ENCODE results near the gene DHRS2. TPM values are rescaled to one million over a fixed set of nuclear protein-coding genes. Genes with fewer than 3 reads are reported as not detected.
A peak's percentile ranks its signal among the peaks of the same experiment; 100 is the strongest.

Gene DHRS2
- total and polyA plus RNA-seq, 2 of the 13 experiments (the other 11 are each of a cell fraction or from before 2014, with no cell fraction given): 1,621 to 3,021 TPM

DNA sequence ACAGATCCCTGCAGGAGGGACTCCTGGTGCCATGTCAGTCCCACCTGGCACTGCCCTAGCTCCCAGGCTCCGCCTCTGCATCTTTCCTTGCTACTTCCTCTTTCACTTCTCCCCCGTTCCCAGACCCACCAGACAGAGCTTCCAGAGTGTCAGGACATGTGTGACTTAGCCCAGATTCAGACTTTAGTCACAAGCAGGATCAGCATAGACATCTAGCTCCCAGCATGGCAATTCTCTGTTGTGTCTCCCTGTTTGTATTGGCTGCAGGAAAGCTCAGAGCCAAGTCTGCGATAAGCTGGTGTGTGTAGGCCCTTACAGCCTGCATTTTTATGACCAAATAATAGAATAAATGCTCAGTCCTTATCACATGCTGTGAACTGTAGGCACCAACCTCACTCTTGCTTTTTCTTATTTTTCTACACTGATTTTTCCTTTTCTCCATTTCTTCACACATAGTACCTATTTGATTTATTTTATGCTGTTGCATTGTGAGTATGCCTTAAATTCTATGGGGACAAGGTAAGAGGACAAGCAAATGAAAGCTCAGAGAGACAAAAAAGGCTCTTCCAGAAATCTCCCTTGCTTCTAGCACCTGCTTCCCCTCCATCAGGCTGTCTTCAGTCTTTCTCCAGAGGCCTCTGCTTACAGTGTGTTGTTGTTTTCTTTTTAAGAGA lies 5.9 kb downstream of the DHRS2 start (continued):
- TF ChIP-seq, protein P1, sequence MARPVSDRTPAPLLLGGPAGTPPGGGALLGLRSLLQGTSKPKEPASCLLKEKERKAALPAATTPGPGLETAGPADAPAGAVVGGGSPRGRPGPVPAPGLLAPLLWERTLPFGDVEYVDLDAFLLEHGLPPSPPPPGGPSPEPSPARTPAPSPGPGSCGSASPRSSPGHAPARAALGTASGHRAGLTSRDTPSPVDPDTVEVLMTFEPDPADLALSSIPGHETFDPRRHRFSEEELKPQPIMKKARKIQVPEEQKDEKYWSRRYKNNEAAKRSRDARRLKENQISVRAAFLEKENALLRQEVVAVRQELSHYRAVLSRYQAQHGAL (CRISPR knock-in tag; IDR thresholded peaks at IDR 0.05; ENCODE audit: not compliant biosample characterization): no peak
- TF ChIP-seq, protein P2, sequence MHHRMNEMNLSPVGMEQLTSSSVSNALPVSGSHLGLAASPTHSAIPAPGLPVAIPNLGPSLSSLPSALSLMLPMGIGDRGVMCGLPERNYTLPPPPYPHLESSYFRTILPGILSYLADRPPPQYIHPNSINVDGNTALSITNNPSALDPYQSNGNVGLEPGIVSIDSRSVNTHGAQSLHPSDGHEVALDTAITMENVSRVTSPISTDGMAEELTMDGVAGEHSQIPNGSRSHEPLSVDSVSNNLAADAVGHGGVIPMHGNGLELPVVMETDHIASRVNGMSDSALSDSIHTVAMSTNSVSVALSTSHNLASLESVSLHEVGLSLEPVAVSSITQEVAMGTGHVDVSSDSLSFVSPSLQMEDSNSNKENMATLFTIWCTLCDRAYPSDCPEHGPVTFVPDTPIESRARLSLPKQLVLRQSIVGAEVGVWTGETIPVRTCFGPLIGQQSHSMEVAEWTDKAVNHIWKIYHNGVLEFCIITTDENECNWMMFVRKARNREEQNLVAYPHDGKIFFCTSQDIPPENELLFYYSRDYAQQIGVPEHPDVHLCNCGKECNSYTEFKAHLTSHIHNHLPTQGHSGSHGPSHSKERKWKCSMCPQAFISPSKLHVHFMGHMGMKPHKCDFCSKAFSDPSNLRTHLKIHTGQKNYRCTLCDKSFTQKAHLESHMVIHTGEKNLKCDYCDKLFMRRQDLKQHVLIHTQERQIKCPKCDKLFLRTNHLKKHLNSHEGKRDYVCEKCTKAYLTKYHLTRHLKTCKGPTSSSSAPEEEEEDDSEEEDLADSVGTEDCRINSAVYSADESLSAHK (CRISPR knock-in tag; IDR thresholded peaks at IDR 0.05; ENCODE audit: borderline replicate concordance): no peak
- TF ChIP-seq ZNF326 (CRISPR knock-in tag; IDR thresholded peaks at IDR 0.05; ENCODE audit: borderline replicate concordance): no peak; the same call in 1 of the 2 replicates
- TF ChIP-seq ZBTB7A (CRISPR knock-in tag; IDR thresholded peaks at IDR 0.05): no peak
- TF ChIP-seq GLI4 (CRISPR knock-in tag; IDR thresholded peaks at IDR 0.05; ENCODE audit: borderline replicate concordance): no peak
- TF ChIP-seq FOXP1 (IDR thresholded peaks at IDR 0.05): no peak
- no peak; the same call in 1 of the 2 replicates for TF ChIP-seq FOXP1 (CRISPR knock-in tag; IDR thresholded peaks at IDR 0.05)
- no peak for TF ChIP-seq CBX1 (IDR thresholded peaks at IDR 0.05; ENCODE audit: low read depth)
- TF ChIP-seq, protein P3, sequence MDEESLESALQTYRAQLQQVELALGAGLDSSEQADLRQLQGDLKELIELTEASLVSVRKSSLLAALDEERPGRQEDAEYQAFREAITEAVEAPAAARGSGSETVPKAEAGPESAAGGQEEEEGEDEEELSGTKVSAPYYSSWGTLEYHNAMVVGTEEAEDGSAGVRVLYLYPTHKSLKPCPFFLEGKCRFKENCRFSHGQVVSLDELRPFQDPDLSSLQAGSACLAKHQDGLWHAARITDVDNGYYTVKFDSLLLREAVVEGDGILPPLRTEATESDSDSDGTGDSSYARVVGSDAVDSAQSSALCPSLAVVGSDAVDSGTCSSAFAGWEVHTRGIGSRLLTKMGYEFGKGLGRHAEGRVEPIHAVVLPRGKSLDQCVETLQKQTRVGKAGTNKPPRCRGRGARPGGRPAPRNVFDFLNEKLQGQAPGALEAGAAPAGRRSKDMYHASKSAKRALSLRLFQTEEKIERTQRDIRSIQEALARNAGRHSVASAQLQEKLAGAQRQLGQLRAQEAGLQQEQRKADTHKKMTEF (CRISPR knock-in tag; IDR thresholded peaks at IDR 0.05): no peak
- TF ChIP-seq, protein P4, sequence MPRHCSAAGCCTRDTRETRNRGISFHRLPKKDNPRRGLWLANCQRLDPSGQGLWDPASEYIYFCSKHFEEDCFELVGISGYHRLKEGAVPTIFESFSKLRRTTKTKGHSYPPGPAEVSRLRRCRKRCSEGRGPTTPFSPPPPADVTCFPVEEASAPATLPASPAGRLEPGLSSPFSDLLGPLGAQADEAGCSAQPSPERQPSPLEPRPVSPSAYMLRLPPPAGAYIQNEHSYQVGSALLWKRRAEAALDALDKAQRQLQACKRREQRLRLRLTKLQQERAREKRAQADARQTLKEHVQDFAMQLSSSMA (CRISPR knock-in tag; IDR thresholded peaks at IDR 0.05): 0 out of 2 replicates have a peak, but pooled peaks have one; percentile 16
- TF ChIP-seq KLF15 (CRISPR knock-in tag; IDR thresholded peaks at IDR 0.05; ENCODE audit: borderline replicate concordance): no peak
- no peak for TF ChIP-seq ZNF607 (CRISPR knock-in tag; IDR thresholded peaks at IDR 0.05; ENCODE audit: borderline replicate concordance)
- TF ChIP-seq SIN3B (IDR thresholded peaks at IDR 0.05; ENCODE audit: low read length): no peak
- no peak for TF ChIP-seq KAT7 (CRISPR knock-in tag; IDR thresholded peaks at IDR 0.05; ENCODE audit: borderline replicate concordance)
- TF ChIP-seq, protein P5, sequence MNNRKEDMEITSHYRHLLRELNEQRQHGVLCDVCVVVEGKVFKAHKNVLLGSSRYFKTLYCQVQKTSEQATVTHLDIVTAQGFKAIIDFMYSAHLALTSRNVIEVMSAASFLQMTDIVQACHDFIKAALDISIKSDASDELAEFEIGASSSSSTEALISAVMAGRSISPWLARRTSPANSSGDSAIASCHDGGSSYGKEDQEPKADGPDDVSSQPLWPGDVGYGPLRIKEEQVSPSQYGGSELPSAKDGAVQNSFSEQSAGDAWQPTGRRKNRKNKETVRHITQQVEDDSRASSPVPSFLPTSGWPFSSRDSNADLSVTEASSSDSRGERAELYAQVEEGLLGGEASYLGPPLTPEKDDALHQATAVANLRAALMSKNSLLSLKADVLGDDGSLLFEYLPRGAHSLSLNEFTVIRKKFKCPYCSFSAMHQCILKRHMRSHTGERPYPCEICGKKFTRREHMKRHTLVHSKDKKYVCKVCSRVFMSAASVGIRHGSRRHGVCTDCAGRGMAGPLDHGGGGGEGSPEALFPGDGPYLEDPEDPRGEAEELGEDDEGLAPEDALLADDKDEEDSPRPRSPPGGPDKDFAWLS (CRISPR knock-in tag; IDR thresholded peaks at IDR 0.05; ENCODE audit: borderline replicate concordance): no peak
- TF ChIP-seq, protein P6, sequence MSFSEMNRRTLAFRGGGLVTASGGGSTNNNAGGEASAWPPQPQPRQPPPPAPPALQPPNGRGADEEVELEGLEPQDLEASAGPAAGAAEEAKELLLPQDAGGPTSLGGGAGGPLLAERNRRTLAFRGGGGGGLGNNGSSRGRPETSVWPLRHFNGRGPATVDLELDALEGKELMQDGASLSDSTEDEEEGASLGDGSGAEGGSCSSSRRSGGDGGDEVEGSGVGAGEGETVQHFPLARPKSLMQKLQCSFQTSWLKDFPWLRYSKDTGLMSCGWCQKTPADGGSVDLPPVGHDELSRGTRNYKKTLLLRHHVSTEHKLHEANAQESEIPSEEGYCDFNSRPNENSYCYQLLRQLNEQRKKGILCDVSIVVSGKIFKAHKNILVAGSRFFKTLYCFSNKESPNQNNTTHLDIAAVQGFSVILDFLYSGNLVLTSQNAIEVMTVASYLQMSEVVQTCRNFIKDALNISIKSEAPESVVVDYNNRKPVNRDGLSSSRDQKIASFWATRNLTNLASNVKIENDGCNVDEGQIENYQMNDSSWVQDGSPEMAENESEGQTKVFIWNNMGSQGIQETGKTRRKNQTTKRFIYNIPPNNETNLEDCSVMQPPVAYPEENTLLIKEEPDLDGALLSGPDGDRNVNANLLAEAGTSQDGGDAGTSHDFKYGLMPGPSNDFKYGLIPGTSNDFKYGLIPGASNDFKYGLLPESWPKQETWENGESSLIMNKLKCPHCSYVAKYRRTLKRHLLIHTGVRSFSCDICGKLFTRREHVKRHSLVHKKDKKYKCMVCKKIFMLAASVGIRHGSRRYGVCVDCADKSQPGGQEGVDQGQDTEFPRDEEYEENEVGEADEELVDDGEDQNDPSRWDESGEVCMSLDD (CRISPR knock-in tag; IDR thresholded peaks at IDR 0.05; ENCODE audit: borderline replicate concordance): no peak

Data from HepG2 (cell line).